Measurements from ENCODE around the gene KIRREL3. TPM values are rescaled to one million over a fixed set of nuclear protein-coding genes. Genes with fewer than 3 reads are reported as not detected.

Gene KIRREL3
- polyA plus RNA-seq, 1 donor (not counting 4 experiments of a cell fraction or from before 2014, with no cell fraction given): 0.04 TPM

DNA sequence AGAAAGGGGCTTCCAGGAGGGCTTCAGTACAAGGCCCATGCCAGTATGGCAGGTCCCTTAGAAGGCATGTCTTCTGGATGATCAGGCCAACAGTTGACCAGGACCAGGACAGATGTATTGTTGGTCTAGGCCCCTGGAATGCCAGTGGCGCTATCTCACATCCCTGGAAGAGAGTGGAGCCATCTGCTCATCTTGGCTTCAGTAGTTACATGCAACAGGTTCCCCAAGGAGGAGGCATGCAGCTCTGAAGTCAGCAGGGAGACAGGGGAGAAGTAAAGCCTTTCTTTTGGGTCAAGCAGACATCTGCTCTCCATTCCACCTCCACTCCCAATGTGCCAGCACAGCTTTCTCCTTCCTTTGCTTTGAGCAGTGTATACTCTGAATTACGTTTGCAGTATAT, 244.1 kb downstream of the KIRREL3 start:
- Histone ChIP-seq H3K27ac (ENCODE audit: control insufficient read depth, insufficient read depth, low read length) (no peak overlapping the region), H3K79me2 (ENCODE audit: control insufficient read depth, insufficient read depth, low read length) (no peaks in the 10 kb centered on the region), H3K4me1 (ENCODE audit: control insufficient read depth, extremely low read depth, insufficient read depth, low read length) (no peaks in the 10 kb centered on the region), H2AFZ (ENCODE audit: control insufficient read depth, low read length) (no peak overlapping the region), H3K9me1 (ENCODE audit: control insufficient read depth, extremely low read depth, insufficient read depth, low read length) (no peaks in the 10 kb centered on the region), H3K4me3 (ENCODE audit: control insufficient read depth in 2 of 3, extremely low read depth in 1 of 3, insufficient read depth in 2 of 3, low read depth in 1 of 3, low read length in 3 of 3) (no peak overlapping the region), H3K9ac (ENCODE audit: control insufficient read depth, extremely low read depth, insufficient read depth, low read length) (no peak overlapping the region), H3K4me2 (ENCODE audit: control insufficient read depth, extremely low read depth, insufficient read depth, low read depth, low read length) (no peak overlapping the region), H3K36me3 (ENCODE audit: control insufficient read depth in 2 of 2, extremely low read depth in 1 of 2, insufficient read depth in 2 of 2, low read length in 2 of 2) (no peaks in the 10 kb centered on the region), H3K27me3 (ENCODE audit: control insufficient read depth, extremely low read depth, insufficient read depth, low read length) (no peaks in the 10 kb centered on the region), H3K9me3 (ENCODE audit: control insufficient read depth, low read depth, low read length) (no peaks in the 10 kb centered on the region), H4K20me1 (ENCODE audit: control insufficient read depth, extremely low read depth, insufficient read depth, low read length) (no peaks in the 10 kb centered on the region)
- no peak for TF ChIP-seq CTCF (optimal IDR thresholded peaks at IDR 0.05 in 1 of 3, IDR thresholded peaks at IDR 0.05 in 1 of 3, conservative IDR thresholded peaks at IDR 0.05 in 1 of 3; ENCODE audit: extremely low read depth in 1 of 3, insufficient read depth in 2 of 3, low read length in 3 of 3)
- no peak for TF ChIP-seq EZH2 (IDR thresholded peaks at IDR 0.05; ENCODE audit: low read length)
- FAIRE-seq (no peak), DNase-seq (ENCODE audit: low read depth, low spot score) (no peak)
- dilution Hi-C loops (cut with MboI; ENCODE audit: extremely low pct_ligation_motif_present, low sequenced_read_pairs): no loop called here

DNA sequence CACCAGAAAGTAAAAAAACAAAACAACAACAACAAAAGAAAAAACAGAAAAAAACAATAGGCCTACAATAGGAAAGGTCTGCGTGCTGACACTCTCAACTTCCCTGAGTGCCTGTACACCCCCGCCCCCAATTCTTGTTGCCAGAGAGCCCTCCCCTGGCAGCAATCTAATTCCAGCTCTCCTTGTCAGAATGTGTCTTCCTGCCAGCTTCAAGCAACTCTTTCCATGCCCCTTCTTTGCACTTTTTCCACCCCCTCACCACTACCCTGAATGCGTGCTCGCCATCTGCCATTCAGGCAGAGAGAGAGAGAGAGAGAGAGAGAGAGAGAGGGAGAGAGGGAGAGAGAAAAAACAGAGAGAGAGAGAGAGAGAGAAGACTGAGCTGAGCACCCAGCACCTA, 245.0 kb downstream of the KIRREL3 start:
- no peak overlapping the region for H2AFZ ChIP-seq (ENCODE audit: control insufficient read depth, low read length)
- H3K9me1 ChIP-seq (ENCODE audit: control insufficient read depth, extremely low read depth, insufficient read depth, low read length): no peaks in the 10 kb centered on the region
- no peak overlapping the region for H3K27ac ChIP-seq (ENCODE audit: control insufficient read depth, insufficient read depth, low read length)
- DNase-seq (ENCODE audit: low read depth, low spot score) (no peak), FAIRE-seq (no peak)
- H3K36me3 ChIP-seq (ENCODE audit: control insufficient read depth in 2 of 2, extremely low read depth in 1 of 2, insufficient read depth in 2 of 2, low read length in 2 of 2): no peaks in the 10 kb centered on the region
- no peaks in the 10 kb centered on the region for H3K4me1 ChIP-seq (ENCODE audit: control insufficient read depth, extremely low read depth, insufficient read depth, low read length)
- H3K4me3 ChIP-seq (ENCODE audit: control insufficient read depth in 2 of 3, extremely low read depth in 1 of 3, insufficient read depth in 2 of 3, low read depth in 1 of 3, low read length in 3 of 3): no peak overlapping the region
- no peaks in the 10 kb centered on the region for H3K79me2 ChIP-seq (ENCODE audit: control insufficient read depth, insufficient read depth, low read length)
- H3K4me2 ChIP-seq (ENCODE audit: control insufficient read depth, extremely low read depth, insufficient read depth, low read depth, low read length): no peak overlapping the region
- H3K9ac ChIP-seq (ENCODE audit: control insufficient read depth, extremely low read depth, insufficient read depth, low read length): no peak overlapping the region
- TF ChIP-seq EZH2 (IDR thresholded peaks at IDR 0.05; ENCODE audit: low read length) (no peak), CTCF (optimal IDR thresholded peaks at IDR 0.05 in 1 of 3, IDR thresholded peaks at IDR 0.05 in 1 of 3, conservative IDR thresholded peaks at IDR 0.05 in 1 of 3; ENCODE audit: extremely low read depth in 1 of 3, insufficient read depth in 2 of 3, low read length in 3 of 3) (no peak)
- H3K27me3 ChIP-seq (ENCODE audit: control insufficient read depth, extremely low read depth, insufficient read depth, low read length): no peaks in the 10 kb centered on the region
- no peaks in the 10 kb centered on the region for H4K20me1 ChIP-seq (ENCODE audit: control insufficient read depth, extremely low read depth, insufficient read depth, low read length)
- H3K9me3 ChIP-seq (ENCODE audit: control insufficient read depth, low read depth, low read length): no peaks in the 10 kb centered on the region
- dilution Hi-C loops (cut with MboI; ENCODE audit: extremely low pct_ligation_motif_present, low sequenced_read_pairs): no loop called here
